ENCODE results near the gene NUP210L.

DNA sequence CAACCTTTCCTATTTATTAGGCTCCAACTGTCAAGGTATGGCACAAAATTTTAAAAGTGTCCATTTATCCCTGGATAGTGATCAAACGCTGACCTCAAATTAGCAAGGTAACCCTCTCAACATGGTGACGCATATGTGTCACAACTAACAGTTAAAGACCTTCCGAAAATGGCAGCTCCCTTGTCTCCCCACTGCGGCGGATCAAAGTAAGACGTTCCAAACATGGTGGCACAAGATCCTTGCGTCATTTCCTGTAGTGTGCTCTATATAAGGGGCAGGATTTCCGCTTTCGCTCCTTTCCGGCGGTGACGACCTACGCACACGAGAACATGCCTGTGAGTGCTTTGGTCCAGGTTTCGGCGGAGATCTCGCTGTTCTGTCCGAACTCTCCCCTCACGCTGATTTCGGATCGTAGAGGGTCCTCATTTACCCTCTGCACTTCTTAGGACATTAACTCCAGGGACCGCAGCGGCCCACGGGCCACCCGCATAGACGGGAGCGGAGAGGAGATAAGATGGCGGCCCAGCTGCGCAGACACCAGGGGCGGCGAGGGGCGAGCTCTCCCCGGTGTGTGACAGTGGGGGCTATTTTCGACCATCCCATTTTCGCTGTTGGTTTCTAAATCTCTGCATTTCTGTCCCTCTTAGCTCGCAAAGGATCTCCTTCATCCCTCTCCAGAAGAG lies 164.3 kb downstream of the NUP210L start, which contains the start of gene RPS27:
- TF ChIP-seq EZH2phosphoT487 (IDR thresholded peaks at IDR 0.05; ENCODE audit: insufficient read depth, low read depth): no peak
- TF ChIP-seq EZH2 (IDR thresholded peaks at IDR 0.05; ENCODE audit: insufficient read depth, poor library complexity, severe bottlenecking): no peak

Data from GM23248 (cell line).